ENCODE measurements around the gene ABCG2.
"Not testable (repeated sequence)": the region's sequence is repeated elsewhere in the genome, so short reads cannot be mapped to it uniquely, and the experiment has no call there.

ABCG2 gene

DNA sequence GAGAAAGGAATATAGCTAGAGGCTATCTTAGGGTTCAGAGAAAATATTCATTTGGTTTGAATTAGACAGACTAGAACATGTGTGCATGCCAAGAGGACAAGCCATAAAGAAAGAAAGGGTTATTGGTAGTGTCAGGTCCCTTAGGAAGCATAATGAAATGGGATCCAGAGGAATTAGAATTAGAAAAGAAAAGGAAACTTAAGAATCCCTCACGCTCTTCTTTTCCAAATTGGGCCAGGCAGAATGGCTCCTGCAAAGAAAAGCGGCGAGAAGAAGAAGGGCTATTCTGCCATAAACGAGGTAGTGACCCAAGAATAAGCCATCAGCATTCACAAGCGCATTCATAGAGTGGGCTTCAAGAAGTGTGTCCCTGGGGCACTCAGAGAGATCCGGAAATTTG is 4.9 kb upstream of the ABCG2 start:
- no peak for DNase-seq

DNA sequence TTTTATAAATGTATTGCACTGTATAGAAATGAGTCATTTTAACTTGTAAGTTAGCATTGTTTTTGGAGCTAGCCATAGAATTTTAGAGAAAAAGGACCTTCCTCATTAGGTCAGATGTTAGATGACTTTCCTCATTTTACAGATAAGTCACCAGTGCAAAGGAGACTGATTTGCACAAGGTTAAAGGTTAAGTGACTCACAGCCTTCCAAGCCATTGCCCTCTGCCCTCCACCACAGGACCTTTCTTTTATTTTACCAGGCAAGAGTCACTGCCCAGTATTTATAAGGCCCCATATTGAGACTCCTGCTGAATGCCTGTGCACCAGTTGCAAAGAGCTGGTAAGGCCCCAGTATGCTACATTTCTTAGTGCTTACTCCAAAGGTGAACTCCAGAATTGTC is 4.2 kb upstream of the ABCG2 start:
- DNase-seq: no peak

DNA sequence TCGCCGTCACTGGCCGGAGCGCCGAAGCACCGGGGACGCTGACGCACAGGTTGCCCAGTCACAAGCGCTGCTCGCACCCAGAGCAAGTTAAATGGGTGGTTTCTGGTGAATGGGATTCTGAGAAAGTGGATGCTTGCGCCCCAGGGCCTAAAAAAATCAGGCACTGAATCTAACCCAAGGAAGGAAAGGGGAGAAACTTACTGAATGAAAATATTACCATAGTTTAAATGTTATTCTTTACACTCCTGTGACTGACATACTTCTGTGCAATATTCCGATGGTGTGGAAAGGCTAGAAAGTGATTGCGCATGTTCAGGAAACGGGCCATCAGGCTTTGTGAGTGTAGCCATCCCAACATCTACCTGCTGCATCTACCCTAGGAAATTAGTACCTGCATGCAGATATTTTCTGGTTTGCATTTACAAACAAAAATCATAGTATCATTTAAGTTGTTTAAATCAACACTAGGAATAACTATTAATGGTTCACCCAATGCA is 838 bp upstream of the ABCG2 start:
- no peak for DNase-seq

GRCh38 chr4:88158038-88158488 is 376 bp downstream of the ABCG2 start:
- DNase-seq: no peak

GRCh38 chr4:88152331-88152730 is 6.1 kb downstream of the ABCG2 start:
- not testable (repeated sequence) for DNase-seq

GRCh38 chr4:88148560-88148959 is 9.9 kb downstream of the ABCG2 start:
- no peak for DNase-seq

DNA sequence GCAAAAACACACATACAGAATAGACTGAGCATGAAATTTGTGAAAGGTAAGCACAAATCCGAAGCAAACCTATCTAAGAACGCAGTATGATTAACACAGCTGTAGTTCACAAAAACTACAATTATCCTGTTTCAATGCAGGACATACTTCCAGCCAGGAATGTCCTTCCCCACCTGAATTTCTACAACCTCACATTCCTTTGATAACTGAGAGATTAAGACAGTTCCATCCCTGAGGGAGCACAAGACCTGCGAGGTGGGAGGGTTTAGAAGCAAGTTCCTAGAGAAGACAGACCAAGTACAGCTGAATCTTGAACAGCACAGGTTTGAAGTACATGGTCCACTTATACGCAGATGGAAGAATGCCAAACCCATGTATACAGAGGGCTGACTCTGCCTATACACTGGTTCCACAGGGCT is 10.6 kb downstream of the ABCG2 start:
- DNase-seq: no peak

DNA sequence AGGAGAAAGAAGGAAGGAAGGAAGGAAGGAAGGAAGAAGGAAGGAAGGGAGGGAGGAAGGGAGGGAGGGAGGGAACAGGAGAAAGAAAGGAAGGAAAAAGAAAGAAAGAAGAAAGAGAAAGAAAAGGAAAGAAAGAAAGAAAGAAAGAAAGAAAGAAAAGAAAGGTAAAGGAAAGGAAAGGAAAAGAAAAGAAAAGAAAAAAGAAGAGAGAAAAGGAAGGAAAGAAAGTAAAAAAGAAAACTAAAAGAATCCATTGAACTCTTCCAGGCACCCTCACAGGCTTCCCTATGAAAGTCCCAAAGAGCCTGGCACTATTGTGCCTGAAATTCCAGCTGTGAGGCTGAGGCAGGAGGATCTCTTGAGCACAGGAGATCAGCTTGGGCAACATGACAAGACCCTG is 11.5 kb downstream of the ABCG2 start:
- no peak for DNase-seq

GRCh38 chr4:88144866-88145300 is 13.6 kb downstream of the ABCG2 start:
- no peak for DNase-seq

DNA sequence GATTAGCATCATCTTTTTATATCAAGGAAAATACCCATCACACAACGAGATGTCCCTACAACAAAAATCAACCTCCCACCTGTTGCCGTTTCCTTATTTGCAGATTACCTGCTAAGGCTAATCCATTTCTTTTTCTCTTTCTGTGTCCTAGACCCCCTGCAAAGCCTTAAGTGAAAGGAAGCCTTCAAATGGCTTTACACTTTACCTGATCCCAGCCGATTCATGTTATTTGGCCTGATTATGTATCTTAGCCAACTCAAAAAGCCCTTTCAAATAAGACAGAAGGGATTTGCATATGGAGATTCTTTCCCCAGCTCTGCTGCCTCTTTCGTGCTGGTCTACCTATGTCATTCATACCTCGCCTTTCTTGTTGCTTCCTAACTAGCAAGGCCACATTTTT is 14.4 kb downstream of the ABCG2 start:
- DNase-seq: no peak

DNA sequence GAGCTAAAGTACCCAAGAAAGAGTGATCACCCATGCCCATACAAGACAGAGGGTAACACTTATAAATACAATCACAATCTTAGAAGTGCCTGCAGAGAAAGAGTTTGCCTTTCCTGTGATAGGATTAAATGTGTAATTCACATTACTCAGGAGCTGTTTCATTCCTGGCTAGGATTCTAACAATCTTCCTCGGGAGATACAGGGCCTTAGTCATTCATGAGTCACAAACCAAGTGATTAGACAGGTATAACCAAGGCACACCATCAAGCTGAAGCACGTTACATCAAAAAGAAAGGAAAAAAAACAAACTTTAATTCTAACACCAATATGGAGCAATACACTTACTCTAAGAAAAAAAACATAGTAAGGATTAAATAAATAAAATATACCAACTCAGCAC is 14.9 kb downstream of the ABCG2 start:
- DNase-seq: no peak

DNA sequence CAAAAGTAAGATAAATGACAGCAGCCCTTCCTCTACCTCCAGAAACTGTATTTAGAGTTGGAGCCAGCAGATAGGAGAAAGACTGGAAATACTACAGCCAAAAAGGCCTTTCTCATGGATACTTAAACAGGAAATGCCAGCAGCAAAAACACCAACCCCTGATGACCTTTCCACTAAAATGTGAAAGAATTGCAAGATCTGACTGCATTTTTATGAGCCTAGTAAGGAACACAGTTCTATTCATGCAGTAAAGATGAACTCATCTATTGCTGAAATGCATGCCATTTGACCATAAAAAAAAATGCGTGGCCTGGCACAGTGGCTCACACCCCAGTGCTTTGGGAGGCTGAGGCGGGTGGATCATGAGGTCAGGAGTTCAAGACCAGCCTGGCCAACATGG is 19.9 kb downstream of the ABCG2 start:
- DNase-seq: no peak

DNA sequence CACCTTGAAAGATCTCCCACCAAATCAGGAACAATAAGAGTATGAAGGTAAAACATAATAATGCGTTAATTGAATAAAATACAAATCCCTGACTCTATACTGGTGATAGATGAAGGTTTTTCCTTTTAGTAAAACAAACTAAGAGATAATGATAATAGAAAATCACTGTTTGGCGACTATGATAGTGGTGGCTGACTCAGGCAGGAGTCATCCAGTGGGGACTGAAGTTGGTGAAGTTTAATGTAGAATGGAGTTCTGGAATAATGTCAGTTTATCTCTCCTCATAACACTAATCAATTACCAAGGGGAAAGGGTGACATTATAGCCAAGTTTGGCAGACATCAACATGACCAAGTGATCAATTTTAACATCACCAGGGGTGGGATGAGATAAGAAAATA is 21.3 kb downstream of the ABCG2 start:
- DNase-seq: no peak

- no peak for DNase-seq
Observed at GRCh38 chr4:88136249-88136648, 22.2 kb downstream of the ABCG2 start.

- no peak for DNase-seq
Observed at GRCh38 chr4:88135356-88135663, 23.1 kb downstream of the ABCG2 start.

DNA sequence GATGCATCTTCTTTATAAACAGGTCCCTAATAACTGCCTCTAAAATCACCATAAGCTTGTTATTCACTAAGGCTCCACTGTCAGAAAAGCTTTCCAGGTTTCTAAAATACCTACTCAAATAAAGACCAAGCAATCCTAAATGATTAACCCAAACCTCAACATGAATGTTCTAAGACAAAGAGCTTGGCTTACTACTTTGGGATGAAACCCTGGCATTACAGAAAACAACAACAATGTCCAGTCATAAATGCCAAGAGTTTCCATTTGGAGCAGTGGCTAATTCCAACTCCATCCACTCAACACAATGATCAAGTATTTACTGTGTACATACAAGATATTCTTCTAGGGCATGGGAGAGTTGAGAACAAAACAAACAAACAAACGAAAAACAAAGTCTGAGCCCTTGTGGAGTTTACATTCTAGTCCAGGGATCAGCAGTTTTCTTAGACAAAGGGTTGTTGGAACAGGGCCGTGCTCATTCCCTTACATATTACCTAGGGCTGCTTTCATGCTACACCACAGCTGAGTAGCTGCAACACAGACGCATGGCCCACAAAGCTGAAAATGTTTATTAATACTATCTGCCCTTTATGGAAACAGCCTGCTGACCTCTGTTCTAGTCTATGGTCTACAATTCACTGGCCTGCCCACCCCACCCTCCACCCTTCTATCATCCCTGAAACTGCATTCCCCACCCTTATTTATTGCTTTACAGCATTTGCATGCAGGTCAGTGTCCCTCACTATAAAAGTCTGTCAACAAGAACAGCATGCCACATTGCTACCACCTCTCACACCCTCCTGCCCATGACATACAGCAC is 23.7 kb downstream of the ABCG2 start:
- DNase-seq: no peak

GRCh38 chr4:88134111-88134510 is 24.3 kb downstream of the ABCG2 start:
- DNase-seq: no peak

GRCh38 chr4:88130544-88131305 is 27.7 kb downstream of the ABCG2 start:
- DNase-seq: peak; percentile 55

DNA sequence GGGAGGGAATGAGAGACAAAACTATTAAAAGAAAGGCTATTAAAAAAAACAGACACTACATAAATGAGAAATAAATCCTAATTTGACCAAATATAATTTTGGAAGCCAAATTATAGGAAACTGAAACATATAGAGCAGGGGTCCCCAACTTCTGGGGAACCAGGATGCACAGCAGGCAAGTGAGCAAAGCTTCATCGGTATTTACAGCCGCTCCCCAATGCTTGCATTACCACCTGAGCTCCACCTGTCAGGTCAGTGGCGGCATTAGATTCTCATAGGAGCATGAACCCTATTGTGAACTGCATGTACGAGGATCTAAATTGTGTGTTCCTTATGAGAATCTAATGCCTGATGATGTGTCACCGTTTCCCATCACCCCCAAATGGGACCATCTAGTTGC is 28.4 kb downstream of the ABCG2 start:
- no peak for DNase-seq

DNA sequence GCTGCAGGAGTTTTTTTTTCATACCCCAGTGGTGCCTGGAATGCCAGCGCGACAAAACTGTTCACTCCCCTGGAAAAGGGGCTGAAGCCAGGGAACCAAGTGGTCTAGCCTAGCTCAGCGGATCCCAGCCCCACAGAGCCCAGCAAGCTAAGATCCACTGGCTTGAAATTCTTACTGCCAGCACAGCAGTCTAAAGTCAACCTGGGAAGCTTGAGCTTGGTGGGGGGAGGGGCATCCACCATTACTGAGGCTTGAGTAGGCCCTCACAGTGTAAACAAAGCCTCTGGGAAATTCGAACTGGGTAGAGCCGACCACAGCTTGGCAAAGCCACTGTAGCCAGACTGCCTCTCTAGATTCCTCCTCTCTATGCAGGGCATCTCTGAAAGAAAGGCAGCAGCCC is 36.2 kb downstream of the ABCG2 start:
- DNase-seq: not testable (repeated sequence)

GRCh38 chr4:88119943-88120342 is 38.5 kb downstream of the ABCG2 start:
- no peak for DNase-seq

- no peak for DNase-seq
Observed at GRCh38 chr4:88115587-88115986, 42.9 kb downstream of the ABCG2 start.

DNA sequence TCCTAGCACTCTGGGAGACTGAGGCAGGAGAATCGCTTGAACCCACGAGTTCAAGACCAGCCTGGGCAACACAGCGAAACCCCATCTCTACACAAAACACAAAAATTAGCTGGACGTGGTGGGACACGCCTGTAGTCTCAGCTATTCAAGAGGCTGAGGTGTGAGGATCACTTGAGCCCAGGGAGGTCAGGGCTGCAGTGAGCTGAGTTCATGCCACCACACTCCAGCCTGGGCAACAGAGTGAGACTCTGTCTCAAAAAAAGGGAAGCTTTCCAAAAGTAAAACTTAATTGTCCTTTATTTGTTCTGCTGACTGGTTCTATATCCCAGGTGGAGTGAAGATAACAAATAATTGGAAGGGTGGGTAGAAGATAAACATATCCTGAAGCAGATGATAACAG is 45.6 kb downstream of the ABCG2 start:
- no peak for DNase-seq

GRCh38 chr4:88110826-88111225 is 47.6 kb downstream of the ABCG2 start:
- DNase-seq: no peak
